DMS 273 (cell line): ENCODE measurements around the gene SLC22A16.
"Not testable (repeated sequence)": the region's sequence is repeated elsewhere in the genome, so short reads cannot be mapped to it uniquely, and the experiment has no call there.

Experiments used
- DNase-seq: peaks from one replicate; lab custom pipeline; 2025; ENCODE audit not compliant: unreplicated experiment; lab: John Stamatoyannopoulos, UW

Gene SLC22A16

DNA sequence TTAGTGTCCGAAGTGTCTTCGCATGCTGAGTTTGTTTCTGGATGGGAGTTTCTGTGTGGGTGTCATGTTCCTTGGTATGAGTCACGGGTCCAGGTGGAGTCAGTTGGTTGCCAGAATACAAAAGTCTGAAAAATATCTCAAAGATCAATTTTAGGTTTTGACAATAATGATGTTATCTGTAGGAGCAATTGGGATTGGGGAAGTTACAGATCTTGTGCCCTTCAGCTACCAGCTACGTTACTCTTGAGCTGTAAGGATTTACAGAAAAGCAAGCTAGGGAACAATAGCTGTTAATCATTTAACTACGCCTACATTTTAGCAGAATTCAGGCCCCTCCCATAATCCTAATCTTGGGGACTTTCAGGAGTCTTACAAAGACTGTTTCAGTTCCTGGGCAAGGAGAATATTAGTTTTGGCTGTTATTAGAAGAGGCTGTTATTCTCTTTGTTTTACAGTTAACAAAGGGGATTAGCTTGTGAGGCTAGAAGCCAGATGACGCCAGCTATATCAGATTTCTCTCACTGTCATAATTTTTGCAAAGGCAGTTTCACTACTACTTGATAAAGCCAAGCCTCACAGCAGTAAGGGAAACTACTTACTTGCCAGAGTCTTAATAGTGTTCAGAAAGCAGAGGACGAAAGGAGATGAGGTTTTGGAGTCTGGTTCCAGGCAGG, 15.4 kb upstream of the SLC22A16 start:
- DNase-seq: peak; percentile 38

DNA sequence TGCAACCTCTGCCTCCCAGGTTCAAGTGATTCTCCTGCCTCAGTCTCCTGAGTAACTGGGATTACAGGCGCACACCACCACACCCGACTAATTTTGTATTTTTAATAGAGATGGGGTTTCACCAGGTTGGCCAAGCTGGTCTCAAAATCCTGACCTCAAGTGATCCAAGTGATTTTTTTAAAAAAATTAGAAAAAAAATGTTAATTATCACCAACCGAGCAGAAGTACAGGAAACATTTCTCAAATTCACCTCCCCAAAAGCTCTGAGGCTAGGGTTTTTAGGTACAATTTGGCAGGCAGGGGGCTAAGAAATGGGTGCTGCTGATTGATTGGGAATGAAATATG, 14.9 kb upstream of the SLC22A16 start:
- DNase-seq: no peak

DNA sequence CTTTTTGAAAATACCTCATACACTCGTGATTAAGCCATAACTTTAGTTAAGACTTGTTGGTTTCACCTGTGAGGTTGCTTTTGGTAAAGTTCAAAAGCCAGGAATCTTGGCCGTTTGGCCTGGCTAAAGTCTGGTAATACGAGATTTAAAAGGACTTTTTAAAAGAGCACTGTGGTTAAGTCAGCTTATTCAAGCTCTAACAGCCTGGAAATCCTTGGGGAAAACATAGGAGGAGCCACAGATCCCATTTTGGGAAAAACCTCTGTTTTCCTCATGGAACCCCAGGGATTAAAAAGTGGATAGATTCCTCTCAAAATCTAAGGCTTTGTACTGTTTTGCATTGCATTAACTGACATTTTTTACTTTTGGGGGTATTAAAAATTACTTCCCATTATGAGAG, 13.7 kb upstream of the SLC22A16 start:
- no peak for DNase-seq

DNA sequence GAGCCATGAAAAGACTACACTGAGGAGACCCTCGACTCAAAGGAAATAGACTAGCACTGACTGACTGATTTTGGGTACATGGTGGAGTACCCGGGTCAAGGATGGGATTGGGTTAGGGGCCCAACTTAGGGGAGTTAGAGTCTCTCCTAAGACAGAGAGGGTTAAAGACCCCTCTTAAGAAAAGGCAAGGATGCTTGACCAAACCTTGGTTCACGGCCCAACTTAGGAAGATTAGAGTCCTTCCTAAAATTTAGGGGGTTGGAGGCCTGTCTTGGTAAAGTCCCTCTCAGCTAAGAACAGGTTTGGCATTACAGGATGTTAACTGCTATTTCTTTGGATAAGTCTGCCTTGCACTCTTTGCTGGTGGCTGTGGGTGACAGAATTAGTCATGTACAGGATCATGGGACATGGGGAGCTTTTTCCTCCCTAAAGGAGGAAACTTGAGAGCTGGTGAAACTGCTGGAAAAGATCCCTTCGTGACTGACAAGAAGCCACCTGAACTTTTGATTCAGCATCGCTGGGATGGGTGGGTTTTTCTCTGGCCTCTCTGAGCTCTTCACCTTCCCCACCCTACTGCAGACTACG, 12.3 kb upstream of the SLC22A16 start:
- no peak for DNase-seq

DNA sequence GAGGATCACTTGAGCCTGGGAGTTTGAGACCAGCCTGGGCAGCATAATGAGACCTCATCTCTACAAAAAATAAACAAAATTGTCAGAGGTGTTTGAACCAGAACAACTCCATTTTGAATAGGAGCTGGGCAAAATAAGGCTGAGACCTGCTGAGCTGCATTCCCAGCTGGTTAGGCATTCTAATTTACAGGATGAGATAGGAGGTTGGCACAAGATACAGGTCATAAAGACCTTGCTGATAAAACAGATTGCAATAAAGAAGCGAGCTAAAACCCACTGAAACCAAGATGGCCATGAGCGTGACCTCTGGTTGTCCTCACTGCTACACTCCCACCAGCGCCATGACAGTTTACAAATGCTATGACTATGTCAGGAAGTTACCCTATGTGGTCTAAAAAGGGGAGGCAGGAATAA, 11.6 kb upstream of the SLC22A16 start:
- DNase-seq: not testable (repeated sequence)

DNA sequence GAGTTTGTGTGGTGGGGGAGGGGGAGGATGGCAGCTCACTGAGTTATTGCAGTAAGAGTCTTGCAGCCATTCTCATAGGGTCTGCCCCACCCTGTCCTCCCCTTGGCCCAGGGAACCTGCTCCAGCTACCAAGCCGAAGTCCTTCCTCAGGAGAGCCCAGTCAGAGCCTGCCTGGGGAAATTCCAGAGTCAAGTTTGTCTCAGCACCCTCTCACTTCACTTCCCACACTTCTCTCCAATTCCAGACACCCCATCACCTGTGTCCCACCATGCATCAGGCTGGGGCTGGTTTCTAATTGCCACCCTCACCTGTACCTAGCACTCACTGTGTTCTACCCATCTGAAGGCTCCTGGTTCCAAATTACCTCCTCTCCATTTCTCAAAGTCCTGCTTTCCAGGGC, 10.3 kb upstream of the SLC22A16 start:
- DNase-seq: no peak

DNA sequence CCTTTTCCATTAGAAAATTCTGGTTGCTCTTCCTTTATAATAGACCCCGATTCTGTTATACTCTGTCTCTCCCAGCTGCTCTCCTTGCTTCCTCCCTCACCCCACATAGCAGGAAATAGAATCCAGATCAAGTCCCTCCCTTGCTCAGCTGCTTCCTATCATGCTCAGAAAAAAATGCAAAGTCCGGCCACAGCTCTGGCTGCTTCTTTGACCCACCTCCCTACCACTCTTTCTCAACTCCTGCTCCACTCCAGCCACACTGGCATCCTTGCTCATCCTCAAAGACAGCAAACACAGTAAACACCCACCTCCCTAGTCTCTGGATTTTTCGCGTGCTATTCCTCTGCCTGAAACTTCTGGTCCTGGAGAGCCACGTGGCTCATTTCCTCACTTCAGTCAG, 9.1 kb upstream of the SLC22A16 start:
- DNase-seq: no peak

DNA sequence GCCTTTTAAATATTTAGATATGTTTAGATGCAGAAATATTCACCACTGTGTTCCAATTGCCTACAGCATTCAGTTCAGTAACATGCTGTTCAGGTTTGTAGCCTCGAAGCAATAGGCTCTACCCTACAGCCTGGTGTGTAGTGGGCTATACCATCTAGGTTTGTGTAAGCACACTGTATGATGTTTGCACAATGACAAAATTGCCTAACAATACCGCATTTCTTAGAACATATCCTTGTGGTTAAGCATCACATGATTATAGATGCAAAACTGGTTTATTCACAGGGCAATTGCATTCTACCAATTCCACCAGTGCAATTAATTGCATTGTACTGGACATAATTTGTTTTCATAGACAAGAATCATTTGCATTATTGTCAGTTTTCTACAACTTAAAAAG, 7.9 kb upstream of the SLC22A16 start:
- no peak for DNase-seq

DNA sequence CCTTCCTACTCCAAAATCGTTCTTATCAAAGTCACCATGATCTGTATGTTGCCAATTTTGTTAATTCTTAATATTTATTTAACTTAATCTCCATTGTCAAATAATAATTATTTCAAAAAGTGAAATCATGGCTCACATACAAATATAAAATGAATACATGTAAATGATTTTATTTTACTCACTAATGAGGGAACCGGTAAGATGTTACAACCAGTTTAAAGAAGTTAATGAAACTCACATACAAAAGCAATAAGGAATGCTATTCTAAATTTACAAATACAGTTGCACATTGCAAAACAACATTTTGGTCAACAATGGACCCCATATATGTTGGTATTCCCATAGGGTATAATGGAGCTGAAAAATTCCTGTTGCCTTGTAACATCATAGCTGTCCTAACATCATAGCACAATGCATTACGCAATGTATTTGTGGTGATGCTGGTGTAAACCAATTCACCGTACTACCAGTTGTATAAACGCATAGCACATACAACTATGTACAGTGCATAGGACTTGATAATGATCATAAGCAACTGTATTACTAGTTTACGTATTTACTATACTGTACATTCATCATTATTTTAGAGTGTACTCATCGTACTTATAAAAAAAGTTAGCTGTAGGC, 6.5 kb upstream of the SLC22A16 start:
- no peak for DNase-seq

DNA sequence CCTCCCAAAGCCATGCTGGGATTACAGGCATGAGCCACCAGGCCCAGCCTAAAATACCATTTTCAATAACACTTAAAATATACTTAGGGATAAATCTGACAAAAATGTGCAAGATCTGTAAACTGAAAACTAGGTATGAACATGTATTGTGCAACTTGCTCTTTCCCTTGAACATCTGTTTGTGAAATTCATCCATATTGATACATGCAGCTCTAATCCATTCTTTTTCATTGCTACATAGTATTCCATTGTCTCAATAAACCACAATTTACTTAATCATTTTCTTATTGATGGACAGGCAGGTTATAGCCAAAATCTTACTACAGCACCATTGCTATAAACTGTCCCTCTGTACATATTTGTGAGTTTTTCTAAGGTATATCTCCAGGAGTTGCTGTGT, 4.7 kb upstream of the SLC22A16 start:
- DNase-seq: no peak

DNA sequence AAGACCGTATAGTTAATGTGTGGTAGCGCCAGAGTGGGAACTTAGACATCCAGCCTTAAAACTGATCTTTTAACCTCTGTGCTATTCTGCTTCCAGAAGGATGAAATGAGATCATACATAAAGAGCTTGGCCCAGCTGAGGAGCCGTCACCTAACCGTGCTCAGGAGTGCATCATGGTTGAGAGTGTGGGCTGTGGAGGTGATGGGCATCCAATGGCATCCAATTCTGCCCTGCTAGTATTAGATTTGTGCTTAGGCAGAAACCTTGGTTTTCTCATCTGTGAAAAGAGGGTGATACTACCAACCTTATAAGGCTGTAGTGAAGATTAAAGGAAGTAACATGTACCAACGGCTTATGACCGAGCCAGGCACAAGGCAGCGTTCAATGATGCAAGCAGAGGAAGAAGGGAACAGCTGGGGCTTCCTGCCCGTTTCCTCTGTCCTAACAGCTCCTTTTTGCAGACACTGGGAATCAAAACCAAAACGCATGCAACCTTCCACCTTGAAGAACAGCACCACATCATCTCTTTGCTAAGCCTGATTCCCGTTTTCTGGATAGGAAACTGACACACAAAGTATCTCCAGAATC, 1.3 kb downstream of the SLC22A16 start:
- DNase-seq: no peak

DNA sequence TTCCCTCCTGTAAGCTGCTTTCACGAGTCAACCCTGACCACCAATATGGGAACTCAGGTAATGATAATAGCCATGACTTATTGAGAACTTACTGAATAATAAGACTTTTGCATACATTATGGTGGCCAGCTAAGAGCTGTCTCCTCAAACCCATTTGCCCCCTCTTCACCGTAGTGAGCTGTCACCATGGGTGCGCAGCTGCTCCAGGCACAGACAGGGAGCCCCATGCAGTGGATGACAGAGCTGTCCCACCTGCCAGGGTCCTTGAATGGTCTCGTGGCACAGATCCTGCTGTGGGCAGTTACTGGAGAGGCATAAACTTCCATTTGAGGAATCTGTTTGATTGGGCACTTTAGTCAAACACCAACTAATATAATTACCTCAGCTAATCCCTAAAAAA, 1.9 kb downstream of the SLC22A16 start:
- no peak for DNase-seq

DNA sequence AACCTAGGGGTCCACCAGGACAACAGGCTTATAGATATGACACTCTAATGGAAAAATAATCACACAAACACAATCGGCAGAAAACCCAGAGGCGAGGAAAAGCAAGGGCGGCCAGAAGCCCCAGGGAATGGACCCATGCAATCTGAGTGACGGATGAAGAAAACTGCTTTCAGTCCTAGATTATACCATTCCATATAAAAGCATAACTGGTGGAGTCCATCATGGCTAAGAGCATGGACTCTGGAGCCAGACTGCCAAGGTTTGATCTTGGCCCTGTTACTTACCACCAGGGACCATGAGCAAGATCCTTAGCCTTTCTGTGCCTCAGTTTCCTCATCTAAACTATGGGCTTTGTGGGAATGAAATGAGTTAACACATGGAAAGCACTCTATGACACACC, 3.7 kb downstream of the SLC22A16 start:
- DNase-seq: no peak

DNA sequence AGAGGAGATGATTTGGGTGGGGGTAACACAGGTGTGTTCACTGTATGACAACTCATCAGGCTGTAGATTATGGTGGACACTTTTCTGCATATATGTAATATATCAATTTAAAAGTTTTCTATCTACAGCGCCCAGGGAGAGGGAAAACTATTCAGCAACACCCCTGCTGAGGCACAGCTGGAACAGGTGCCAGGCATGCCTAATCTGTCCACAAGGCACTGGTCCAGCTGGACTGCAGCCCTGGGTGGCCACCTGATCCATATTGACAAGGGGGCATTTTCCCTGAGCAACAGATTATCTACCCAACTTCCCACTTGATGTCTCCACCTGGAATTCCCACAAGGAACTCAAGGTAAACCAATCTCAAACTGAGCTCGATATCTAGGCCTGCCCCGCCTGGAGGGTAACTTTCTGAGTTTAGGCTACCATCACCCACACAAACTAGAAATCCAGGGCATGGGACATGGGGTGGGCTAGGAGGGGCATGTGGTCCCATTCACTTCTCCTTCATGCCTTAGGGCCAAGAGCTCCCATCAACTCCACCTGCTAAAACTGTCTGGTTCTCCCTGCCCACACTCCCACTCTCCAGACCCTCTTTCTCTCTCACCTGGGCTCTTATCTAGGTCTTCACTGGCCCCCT, 4.6 kb downstream of the SLC22A16 start:
- no peak for DNase-seq

DNA sequence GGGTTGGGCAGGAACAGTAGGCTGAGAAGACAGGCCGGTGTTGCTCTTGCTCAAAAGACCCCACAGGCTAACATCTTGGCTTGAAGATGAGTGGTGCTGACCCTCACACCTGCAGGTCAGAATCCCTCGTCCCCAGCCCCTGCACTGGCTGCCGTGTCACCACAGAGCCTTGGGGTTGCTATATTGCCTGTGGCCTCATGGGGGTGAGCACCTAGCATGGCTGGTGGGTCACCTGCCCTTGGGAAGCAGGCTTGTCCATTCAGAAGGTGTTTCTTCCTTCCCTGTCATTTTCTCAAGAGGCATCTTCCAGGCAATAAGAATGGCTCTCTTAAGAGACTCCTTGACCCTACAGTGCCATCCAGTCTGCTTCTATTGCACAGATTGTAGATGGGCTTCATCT, 7.7 kb downstream of the SLC22A16 start:
- no peak for DNase-seq

DNA sequence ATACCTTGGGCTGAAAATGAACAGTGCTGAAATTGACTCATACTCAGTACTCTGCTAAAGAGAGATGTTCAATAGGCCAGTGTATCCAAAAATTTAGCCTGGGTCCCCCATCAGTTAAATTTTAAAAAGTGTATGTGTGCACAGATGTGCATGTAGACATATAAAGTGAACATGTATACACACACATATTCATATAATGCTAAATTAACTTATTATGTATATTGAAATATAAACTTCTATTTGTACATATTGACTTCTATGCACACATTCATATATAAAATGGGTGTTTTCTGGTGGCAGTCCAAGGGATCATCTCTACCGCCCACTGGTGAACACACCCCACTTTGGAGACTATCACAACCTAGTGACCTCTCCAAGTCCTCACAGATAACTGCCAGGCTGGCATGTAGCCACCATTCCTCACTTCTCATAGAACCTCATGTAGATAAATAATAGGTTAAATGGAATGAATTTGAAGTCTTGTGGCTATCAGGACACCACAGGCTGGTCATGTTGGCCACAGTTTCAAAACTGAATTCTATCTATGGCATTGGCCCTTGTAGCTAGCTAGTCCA, 8.8 kb downstream of the SLC22A16 start:
- DNase-seq: no peak

DNA sequence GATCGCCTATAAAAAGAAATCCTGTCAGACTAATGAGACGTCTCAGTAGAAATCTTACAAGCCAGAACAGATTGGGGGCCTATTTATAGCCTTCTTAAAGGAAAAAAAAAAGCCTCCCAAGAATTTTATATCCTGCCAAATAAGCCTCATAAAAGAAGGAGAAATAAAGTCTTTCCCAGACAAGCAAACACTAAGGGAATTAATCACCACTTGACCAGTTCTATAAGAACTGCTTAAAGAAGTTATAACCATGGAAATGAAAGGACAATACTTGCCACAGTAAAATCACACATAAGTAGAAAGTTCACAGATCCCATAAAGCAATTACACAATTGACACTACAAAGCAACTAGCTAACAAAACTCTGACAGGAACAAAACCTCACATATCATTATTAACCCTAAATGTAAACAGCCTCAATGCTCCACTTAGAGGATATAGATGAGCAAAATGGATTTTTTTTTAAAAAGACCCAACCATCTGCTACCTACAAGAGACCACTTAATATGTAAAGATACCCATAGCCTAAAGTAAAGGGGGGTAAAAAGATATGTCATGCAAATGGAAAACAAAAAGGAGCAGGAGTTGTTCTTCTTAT, 13.4 kb downstream of the SLC22A16 start:
- DNase-seq: no peak

DNA sequence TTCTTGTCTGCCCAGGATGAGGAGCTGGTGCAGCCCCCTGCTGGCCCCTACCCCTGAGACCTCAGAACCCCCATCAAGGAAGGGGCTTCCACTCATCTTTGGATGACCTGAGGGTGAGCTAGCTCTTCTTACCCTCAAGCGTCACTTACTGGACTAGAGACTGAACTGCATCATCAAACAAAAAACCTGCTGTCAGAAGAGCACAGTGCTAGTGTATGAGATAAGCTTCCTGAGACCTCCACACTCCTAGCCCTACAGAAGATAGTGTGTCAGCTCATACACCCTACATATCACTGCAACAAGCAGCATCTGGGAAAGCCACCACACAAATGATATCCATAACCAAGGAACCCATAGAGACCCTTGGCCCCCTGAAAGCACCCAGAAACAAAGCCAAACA, 15.0 kb downstream of the SLC22A16 start:
- no peak for DNase-seq

DNA sequence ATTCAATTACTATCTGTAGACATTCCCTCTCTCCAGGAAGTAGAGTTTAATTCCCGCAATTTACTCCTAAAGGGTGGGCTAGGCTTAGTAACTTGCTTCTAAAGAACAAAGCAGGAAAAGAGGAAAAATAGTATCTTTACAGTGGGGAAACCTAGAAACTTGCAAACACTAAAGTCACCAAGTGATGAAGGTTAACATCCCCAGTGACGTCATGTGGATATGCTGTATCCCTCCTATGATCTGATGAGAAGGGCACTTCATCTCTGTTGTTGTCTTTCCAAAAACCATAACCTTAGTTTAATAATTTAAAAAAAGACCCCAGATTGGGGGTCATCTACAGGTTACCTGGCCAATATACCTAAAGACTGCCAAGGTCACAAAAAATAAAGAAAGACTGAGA, 17.3 kb downstream of the SLC22A16 start:
- no peak for DNase-seq

DNA sequence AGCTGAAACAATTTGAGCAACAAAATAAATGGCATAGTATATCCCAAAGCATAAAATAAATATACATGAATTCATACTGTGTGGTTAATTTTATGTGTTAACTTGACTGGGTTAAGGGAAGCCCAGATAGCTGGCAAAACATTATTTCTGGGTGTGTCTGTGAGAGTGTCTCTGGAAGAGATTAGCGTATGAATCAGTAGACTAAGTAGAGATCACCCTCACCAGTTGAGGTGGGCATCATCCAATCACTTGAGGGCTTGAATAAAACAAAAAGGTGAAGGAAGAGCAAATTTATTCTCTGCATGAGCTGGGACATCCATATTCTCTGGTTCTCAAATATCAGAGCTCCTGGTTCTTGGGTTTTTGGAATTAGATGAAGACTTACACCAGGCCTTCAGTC, 17.9 kb downstream of the SLC22A16 start:
- DNase-seq: no peak

DNA sequence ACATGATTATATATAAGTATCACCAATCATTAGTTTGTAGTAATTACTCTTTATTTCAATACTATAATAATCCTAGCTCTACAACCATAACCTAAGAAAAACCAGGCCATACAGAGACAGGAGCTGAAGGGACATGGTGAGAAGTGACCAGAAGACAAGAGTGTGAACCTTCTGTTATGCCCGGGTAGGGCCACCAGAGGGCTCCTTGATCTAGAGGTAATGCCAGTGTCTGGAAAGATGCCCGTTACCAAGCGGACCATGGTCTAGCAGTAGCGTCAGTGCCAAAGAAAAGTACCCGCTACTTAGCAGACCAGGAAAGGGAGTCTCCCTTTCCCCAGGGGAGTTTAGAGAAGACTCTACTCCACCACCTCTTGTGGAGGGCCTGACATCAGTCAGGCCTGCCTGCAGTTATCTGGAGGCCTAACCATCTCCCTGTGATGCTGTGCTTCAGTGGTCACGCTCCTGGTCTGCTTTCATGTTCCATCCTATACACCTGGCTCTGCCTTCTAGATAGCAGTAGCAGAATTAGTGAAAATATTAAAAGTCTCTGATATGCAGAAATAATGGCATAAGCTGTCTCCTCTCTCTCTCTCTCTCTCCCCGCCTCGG, 18.7 kb downstream of the SLC22A16 start:
- peak; percentile 83 for DNase-seq
